GM23338 (cell line): ENCODE results near the gene DLGAP3. TPM values are rescaled to one million over a fixed set of nuclear protein-coding genes. Genes with fewer than 3 reads are reported as not detected.

Experiments
- ATAC-seq: fragments of 200-7000 bp; cut with Tn5 transposase; 3 replicates; pipeline ENCODE4 v1.9.1; 2020
- DNase-seq: peaks from one replicate; pipeline ENCODE4 v3.0.0-alpha.2; 2015; ENCODE audit warnings: low spot score
- H2AFZ ChIP-seq: fragments of 200-600 bp; sonication (generic); 2 replicates; pipeline ENCODE4 v1.8.0; 2016; ENCODE audit warnings: antibody characterized with exemption, mild to moderate bottlenecking, moderate library complexity
- H3F3A ChIP-seq: fragments of 200-600 bp; sonication (generic); replicated peaks from 2 replicates; pipeline ENCODE4 v1.8.0; 2017; ENCODE audit warnings: antibody characterized with exemption, mixed run types, low read depth
- H3K27ac ChIP-seq: fragments of 200-600 bp; sonication (generic); 2 replicates; pipeline ENCODE4 v1.6.1; 2016; ENCODE audit warnings: low read depth
- H3K27me3 ChIP-seq: fragments of 200-600 bp; sonication (generic); 2 replicates; pipeline ENCODE4 v1.8.0; 2016; ENCODE audit warnings: mild to moderate bottlenecking, mixed run types, moderate library complexity; ENCODE audit not compliant: insufficient read depth
- H3K36me3 ChIP-seq: fragments of 200-600 bp; sonication (generic); 2 replicates; pipeline ENCODE4 v1.8.0; 2016; ENCODE audit warnings: mild to moderate bottlenecking; ENCODE audit not compliant: insufficient read depth
- H3K4me1 ChIP-seq: fragments of 200-600 bp; sonication (generic); 2 replicates; pipeline ENCODE4 v1.8.0; 2016; ENCODE audit warnings: mild to moderate bottlenecking, moderate library complexity; ENCODE audit not compliant: insufficient read depth
- H3K4me2 ChIP-seq: fragments of 200-600 bp; sonication (generic); 2 replicates; pipeline ENCODE4 v1.7.1; 2017; ENCODE audit warnings: mixed run types
- H3K4me3 ChIP-seq: fragments of 200-600 bp; sonication (generic); 2 replicates; pipeline ENCODE4 v1.6.1; 2016; ENCODE audit warnings: mixed run types
- H3K79me2 ChIP-seq: fragments of 200-600 bp; sonication (generic); replicated peaks from 2 replicates; pipeline ENCODE4 v1.8.0; 2017; ENCODE audit warnings: mild to moderate bottlenecking; ENCODE audit not compliant: insufficient read depth
- H3K9me2 ChIP-seq: fragments of 200-600 bp; sonication (generic); 2 replicates; pipeline ENCODE4 v1.8.0; 2017; ENCODE audit not compliant: insufficient read depth
- H4K20me1 ChIP-seq: fragments of 200-600 bp; sonication (generic); replicated peaks from 2 replicates; pipeline ENCODE4 v1.8.0; 2017; ENCODE audit warnings: mild to moderate bottlenecking; ENCODE audit not compliant: insufficient read depth
- H3K27ac Mint-ChIP-seq: 2 replicates; pipeline ENCODE4 v1.8.0; 2020; ENCODE audit warnings: inconsistent platforms, mild to moderate bottlenecking, moderate library complexity, mixed read lengths
- H3K27me3 Mint-ChIP-seq: 3 replicates; pipeline ENCODE4 v1.8.0; 2022; ENCODE audit warnings: low read depth, mild to moderate bottlenecking, moderate library complexity, mixed read lengths, inconsistent platforms; ENCODE audit not compliant: insufficient read depth, poor library complexity
- H3K36me3 Mint-ChIP-seq: 3 replicates; pipeline ENCODE4 v1.8.0; 2021; ENCODE audit warnings: low read depth, mild to moderate bottlenecking, inconsistent platforms, moderate library complexity, mixed read lengths
- H3K4me1 Mint-ChIP-seq: 3 replicates; pipeline ENCODE4 v1.8.0; 2020; ENCODE audit warnings: mild to moderate bottlenecking, inconsistent platforms, mixed read lengths
- H3K4me3 Mint-ChIP-seq: 3 replicates; pipeline ENCODE4 v1.8.0; 2021; ENCODE audit warnings: moderate library complexity, mild to moderate bottlenecking, inconsistent platforms, mixed read lengths
- H3K9me3 Mint-ChIP-seq: 3 replicates; pipeline ENCODE4 v1.8.0; 2020; ENCODE audit warnings: moderate library complexity, mild to moderate bottlenecking, inconsistent platforms, mixed read lengths
- CREB1 ChIP-seq: fragments of 250-450 bp; sonication (Bioruptor Pico); IDR thresholded peaks from 2 replicates; pipeline ENCODE4 v1.5.0; 2020; ENCODE audit warnings: low read depth, mild to moderate bottlenecking, moderate library complexity
- ETS1 ChIP-seq: IDR thresholded peaks from 2 replicates; pipeline ENCODE4 v1.6.1; 2016; ENCODE audit warnings: antibody characterized with exemption
- EZH2 ChIP-seq: fragments of 200-600 bp; sonication (generic); IDR thresholded peaks from one replicate; pipeline ENCODE4 v1.8.0; 2017; ENCODE audit warnings: antibody characterized with exemption, mild to moderate bottlenecking, low read depth; ENCODE audit not compliant: unreplicated experiment
- EZH2phosphoT487 ChIP-seq: fragments of 200-600 bp; sonication (generic); IDR thresholded peaks from one replicate; pipeline ENCODE4 v1.8.1; 2018; ENCODE audit warnings: antibody characterized with exemption; ENCODE audit not compliant: unreplicated experiment
- JUNB ChIP-seq: IDR thresholded peaks from one replicate; pipeline ENCODE4 v1.6.1; 2016; ENCODE audit warnings: antibody characterized with exemption; ENCODE audit not compliant: unreplicated experiment
- NANOG ChIP-seq: IDR thresholded peaks from 2 replicates; pipeline ENCODE4 v1.6.1; 2016; ENCODE audit warnings: antibody characterized with exemption, borderline replicate concordance
- POLR2AphosphoS5 ChIP-seq: IDR thresholded peaks from 2 replicates; pipeline ENCODE4 v1.6.1; 2016; ENCODE audit warnings: antibody characterized with exemption, low read depth
- STAT1 ChIP-seq: IDR thresholded peaks from one replicate; pipeline ENCODE4 v1.6.1; 2016; ENCODE audit warnings: antibody characterized with exemption; ENCODE audit not compliant: unreplicated experiment
- ZNF114 ChIP-seq: fragments of 250-450 bp; sonication (Bioruptor Pico); IDR thresholded peaks from 2 replicates; pipeline ENCODE4 v1.5.0; 2020; ENCODE audit warnings: mild to moderate bottlenecking, moderate library complexity
- ZNF331 ChIP-seq: fragments of 250-450 bp; sonication (Bioruptor Pico); IDR thresholded peaks from 2 replicates; pipeline ENCODE4 v1.5.0; 2020; ENCODE audit warnings: low read depth, mild to moderate bottlenecking, moderate library complexity
- polyA plus RNA-seq: library from polyadenylated mRNA; unstranded; fragments of >200 nt; fragmentation: Nextera tagmentation; extraction: Ambion mirVana; gene quantifications from 2 replicates; pipeline ENCODE4 v1.2.1, GENCODE V29; 2016
- total RNA-seq: library from RNA; depleted of rRNA; stranded (reverse); fragments of >200 nt; shearing (Covaris generic); gene quantifications from 2 replicates; pipeline ENCODE4 v1.2.3, GENCODE V29; 2014
- TF ChIP-seq, protein P1 (sequence below), 2 experiments: fragments of 200-600 bp in 1 of 2; sonication (generic) in 1 of 2; conservative IDR thresholded peaks; 2 replicates each; pipeline versions ENCODE4 v1.5.1 to v1.6.1; 2016 to 2017; ENCODE audit warnings: antibody characterized with exemption in 2 of 2, low read depth in 2 of 2, mild to moderate bottlenecking in 2 of 2, moderate library complexity in 1 of 2
- TF ChIP-seq, protein P2 (sequence below): fragments of 250-450 bp; sonication (Bioruptor Pico); IDR thresholded peaks from 2 replicates; pipeline ENCODE4 v1.5.0; 2020; ENCODE audit warnings: mild to moderate bottlenecking, moderate library complexity
- TF ChIP-seq, protein P3 (sequence below): IDR thresholded peaks from one replicate; pipeline ENCODE4 v1.6.1; 2018; ENCODE audit warnings: antibody characterized with exemption; ENCODE audit not compliant: unreplicated experiment

Gene DLGAP3
- total and polyA plus RNA-seq, 2 experiments from 2014 or later, result 7.1 to 13.7 TPM

- ATAC-seq, result no peak
- H3K79me2 ChIP-seq, result no peaks in the 10 kb centered on the region
- Mint-ChIP-seq H3K27me3 (peaks cover 10% of the 10 kb centered on the region), H3K4me1 (peaks cover 6% of the 10 kb centered on the region; the same call in 2 of the 3 replicates), H3K9me3 (no peaks in the 10 kb centered on the region), H3K4me3 (no peak overlapping the region), H3K36me3 (no peaks in the 10 kb centered on the region; the same call in 2 of the 3 replicates), H3K27ac (no peak overlapping the region)
- H3K4me3 ChIP-seq, result no peak overlapping the region
- H3K36me3 ChIP-seq, result no peaks in the 10 kb centered on the region
- no peak overlapping the region for H2AFZ ChIP-seq
- no peak overlapping the region for H3K4me2 ChIP-seq
- no peaks in the 10 kb centered on the region for H3K9me2 ChIP-seq
- no peak overlapping the region for H3K27ac ChIP-seq
- no peaks in the 10 kb centered on the region for H3K4me1 ChIP-seq
- DNase-seq, result no peak
- 0 out of 2 replicates have a peak, but pooled peaks cover 4% of the 10 kb centered on the region for H4K20me1 ChIP-seq
- H3F3A ChIP-seq, result no peaks in the 10 kb centered on the region
- no peaks in the 10 kb centered on the region; the same call in 1 of the 2 replicates for H3K27me3 ChIP-seq
- TF ChIP-seq ETS1 (no peak), EZH2phosphoT487 (no peak), EZH2 (no peak), ZNF331 (no peak), NANOG (no peak), STAT1 (no peak), CREB1 (CRISPR knock-in tag) (no peak), JUNB (no peak), ZNF114 (CRISPR knock-in tag) (no peak), POLR2AphosphoS5 (no peak)
- TF ChIP-seq, protein P1, sequence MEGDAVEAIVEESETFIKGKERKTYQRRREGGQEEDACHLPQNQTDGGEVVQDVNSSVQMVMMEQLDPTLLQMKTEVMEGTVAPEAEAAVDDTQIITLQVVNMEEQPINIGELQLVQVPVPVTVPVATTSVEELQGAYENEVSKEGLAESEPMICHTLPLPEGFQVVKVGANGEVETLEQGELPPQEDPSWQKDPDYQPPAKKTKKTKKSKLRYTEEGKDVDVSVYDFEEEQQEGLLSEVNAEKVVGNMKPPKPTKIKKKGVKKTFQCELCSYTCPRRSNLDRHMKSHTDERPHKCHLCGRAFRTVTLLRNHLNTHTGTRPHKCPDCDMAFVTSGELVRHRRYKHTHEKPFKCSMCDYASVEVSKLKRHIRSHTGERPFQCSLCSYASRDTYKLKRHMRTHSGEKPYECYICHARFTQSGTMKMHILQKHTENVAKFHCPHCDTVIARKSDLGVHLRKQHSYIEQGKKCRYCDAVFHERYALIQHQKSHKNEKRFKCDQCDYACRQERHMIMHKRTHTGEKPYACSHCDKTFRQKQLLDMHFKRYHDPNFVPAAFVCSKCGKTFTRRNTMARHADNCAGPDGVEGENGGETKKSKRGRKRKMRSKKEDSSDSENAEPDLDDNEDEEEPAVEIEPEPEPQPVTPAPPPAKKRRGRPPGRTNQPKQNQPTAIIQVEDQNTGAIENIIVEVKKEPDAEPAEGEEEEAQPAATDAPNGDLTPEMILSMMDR (conservative IDR thresholded peaks at IDR 0.05; ENCODE audit: low read depth in 2 of 2), result no peak
- TF ChIP-seq, protein P2, sequence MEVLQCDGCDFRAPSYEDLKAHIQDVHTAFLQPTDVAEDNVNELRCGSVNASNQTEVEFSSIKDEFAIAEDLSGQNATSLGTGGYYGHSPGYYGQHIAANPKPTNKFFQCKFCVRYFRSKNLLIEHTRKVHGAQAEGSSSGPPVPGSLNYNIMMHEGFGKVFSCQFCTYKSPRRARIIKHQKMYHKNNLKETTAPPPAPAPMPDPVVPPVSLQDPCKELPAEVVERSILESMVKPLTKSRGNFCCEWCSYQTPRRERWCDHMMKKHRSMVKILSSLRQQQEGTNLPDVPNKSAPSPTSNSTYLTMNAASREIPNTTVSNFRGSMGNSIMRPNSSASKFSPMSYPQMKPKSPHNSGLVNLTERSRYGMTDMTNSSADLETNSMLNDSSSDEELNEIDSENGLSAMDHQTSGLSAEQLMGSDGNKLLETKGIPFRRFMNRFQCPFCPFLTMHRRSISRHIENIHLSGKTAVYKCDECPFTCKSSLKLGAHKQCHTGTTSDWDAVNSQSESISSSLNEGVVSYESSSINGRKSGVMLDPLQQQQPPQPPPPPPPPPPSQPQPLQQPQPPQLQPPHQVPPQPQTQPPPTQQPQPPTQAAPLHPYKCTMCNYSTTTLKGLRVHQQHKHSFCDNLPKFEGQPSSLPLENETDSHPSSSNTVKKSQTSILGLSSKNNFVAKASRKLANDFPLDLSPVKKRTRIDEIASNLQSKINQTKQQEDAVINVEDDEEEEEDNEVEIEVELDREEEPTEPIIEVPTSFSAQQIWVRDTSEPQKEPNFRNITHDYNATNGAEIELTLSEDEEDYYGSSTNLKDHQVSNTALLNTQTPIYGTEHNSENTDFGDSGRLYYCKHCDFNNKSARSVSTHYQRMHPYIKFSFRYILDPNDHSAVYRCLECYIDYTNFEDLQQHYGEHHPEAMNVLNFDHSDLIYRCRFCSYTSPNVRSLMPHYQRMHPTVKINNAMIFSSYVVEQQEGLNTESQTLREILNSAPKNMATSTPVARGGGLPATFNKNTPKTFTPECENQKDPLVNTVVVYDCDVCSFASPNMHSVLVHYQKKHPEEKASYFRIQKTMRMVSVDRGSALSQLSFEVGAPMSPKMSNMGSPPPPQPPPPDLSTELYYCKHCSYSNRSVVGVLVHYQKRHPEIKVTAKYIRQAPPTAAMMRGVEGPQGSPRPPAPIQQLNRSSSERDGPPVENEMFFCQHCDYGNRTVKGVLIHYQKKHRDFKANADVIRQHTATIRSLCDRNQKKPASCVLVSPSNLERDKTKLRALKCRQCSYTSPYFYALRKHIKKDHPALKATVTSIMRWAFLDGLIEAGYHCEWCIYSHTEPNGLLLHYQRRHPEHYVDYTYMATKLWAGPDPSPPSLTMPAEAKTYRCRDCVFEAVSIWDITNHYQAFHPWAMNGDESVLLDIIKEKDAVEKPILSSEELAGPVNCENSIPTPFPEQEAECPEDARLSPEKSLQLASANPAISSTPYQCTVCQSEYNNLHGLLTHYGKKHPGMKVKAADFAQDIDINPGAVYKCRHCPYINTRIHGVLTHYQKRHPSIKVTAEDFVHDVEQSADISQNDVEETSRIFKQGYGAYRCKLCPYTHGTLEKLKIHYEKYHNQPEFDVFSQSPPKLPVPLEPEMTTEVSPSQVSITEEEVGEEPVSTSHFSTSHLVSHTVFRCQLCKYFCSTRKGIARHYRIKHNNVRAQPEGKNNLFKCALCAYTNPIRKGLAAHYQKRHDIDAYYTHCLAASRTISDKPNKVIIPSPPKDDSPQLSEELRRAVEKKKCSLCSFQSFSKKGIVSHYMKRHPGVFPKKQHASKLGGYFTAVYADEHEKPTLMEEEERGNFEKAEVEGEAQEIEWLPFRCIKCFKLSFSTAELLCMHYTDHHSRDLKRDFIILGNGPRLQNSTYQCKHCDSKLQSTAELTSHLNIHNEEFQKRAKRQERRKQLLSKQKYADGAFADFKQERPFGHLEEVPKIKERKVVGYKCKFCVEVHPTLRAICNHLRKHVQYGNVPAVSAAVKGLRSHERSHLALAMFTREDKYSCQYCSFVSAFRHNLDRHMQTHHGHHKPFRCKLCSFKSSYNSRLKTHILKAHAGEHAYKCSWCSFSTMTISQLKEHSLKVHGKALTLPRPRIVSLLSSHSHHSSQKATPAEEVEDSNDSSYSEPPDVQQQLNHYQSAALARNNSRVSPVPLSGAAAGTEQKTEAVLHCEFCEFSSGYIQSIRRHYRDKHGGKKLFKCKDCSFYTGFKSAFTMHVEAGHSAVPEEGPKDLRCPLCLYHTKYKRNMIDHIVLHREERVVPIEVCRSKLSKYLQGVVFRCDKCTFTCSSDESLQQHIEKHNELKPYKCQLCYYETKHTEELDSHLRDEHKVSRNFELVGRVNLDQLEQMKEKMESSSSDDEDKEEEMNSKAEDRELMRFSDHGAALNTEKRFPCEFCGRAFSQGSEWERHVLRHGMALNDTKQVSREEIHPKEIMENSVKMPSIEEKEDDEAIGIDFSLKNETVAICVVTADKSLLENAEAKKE (CRISPR knock-in tag), result no peak
- TF ChIP-seq, protein P3, sequence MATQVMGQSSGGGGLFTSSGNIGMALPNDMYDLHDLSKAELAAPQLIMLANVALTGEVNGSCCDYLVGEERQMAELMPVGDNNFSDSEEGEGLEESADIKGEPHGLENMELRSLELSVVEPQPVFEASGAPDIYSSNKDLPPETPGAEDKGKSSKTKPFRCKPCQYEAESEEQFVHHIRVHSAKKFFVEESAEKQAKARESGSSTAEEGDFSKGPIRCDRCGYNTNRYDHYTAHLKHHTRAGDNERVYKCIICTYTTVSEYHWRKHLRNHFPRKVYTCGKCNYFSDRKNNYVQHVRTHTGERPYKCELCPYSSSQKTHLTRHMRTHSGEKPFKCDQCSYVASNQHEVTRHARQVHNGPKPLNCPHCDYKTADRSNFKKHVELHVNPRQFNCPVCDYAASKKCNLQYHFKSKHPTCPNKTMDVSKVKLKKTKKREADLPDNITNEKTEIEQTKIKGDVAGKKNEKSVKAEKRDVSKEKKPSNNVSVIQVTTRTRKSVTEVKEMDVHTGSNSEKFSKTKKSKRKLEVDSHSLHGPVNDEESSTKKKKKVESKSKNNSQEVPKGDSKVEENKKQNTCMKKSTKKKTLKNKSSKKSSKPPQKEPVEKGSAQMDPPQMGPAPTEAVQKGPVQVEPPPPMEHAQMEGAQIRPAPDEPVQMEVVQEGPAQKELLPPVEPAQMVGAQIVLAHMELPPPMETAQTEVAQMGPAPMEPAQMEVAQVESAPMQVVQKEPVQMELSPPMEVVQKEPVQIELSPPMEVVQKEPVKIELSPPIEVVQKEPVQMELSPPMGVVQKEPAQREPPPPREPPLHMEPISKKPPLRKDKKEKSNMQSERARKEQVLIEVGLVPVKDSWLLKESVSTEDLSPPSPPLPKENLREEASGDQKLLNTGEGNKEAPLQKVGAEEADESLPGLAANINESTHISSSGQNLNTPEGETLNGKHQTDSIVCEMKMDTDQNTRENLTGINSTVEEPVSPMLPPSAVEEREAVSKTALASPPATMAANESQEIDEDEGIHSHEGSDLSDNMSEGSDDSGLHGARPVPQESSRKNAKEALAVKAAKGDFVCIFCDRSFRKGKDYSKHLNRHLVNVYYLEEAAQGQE, result no peak
These were observed 59.1 kb downstream of the DLGAP3 start for GRCh38 chr1:34870395-34870794.
